ENCODE data around the gene CPTP.

The CPTP gene

GRCh38 chr1:1342061-1342562 lies 17.5 kb downstream of the CPTP start:
- Histone ChIP-seq H3K9me3 (ENCODE audit: severe bottlenecking) (no peaks in the 10 kb centered on the region), H3K27ac (no peak overlapping the region), H3K36me3 (peaks cover 43% of the 10 kb centered on the region), H3K4me3 (ENCODE audit: low read depth, low read length) (no peak overlapping the region), H3K27me3 (ENCODE audit: insufficient read depth, low read depth, severe bottlenecking) (no peaks in the 10 kb centered on the region)
- no peak for TF ChIP-seq CTCF (IDR thresholded peaks at IDR 0.05; ENCODE audit: low read depth, low read length)
- no peak for DNase-seq

- DNase-seq, result no peak
- TF ChIP-seq CTCF (IDR thresholded peaks at IDR 0.05; ENCODE audit: low read depth, low read length), result no peak
- no peaks in the 10 kb centered on the region for H3K27me3 ChIP-seq (ENCODE audit: insufficient read depth, low read depth, severe bottlenecking)
- H3K4me3 ChIP-seq (ENCODE audit: low read depth, low read length), result no peak overlapping the region
- no peak overlapping the region for H3K27ac ChIP-seq
- peaks cover 43% of the 10 kb centered on the region for H3K36me3 ChIP-seq
- H3K9me3 ChIP-seq (ENCODE audit: severe bottlenecking), result no peaks in the 10 kb centered on the region
Observed at GRCh38 chr1:1342584-1343115, 18.0 kb downstream of the CPTP start.

- Histone ChIP-seq H3K9me3 (ENCODE audit: severe bottlenecking) (no peaks in the 10 kb centered on the region), H3K27ac (peak overlapping the region; percentile 42; the same call in 1 of the 2 replicates), H3K36me3 (peaks cover 38% of the 10 kb centered on the region), H3K4me3 (ENCODE audit: low read depth, low read length) (no peak overlapping the region), H3K27me3 (ENCODE audit: insufficient read depth, low read depth, severe bottlenecking) (no peaks in the 10 kb centered on the region)
- TF ChIP-seq CTCF (IDR thresholded peaks at IDR 0.05; ENCODE audit: low read depth, low read length), result no peak
- no peak for DNase-seq
Observed at GRCh38 chr1:1343811-1344421, 19.3 kb downstream of the CPTP start.

GRCh38 chr1:1344655-1345361 lies 20.2 kb downstream of the CPTP start:
- Histone ChIP-seq H3K27me3 (ENCODE audit: insufficient read depth, low read depth, severe bottlenecking) (no peaks in the 10 kb centered on the region), H3K4me3 (ENCODE audit: low read depth, low read length) (no peak overlapping the region), H3K9me3 (ENCODE audit: severe bottlenecking) (no peaks in the 10 kb centered on the region), H3K36me3 (peaks cover 34% of the 10 kb centered on the region), H3K27ac (peak overlapping the region; percentile 42)
- peak; percentile 93 for TF ChIP-seq CTCF (IDR thresholded peaks at IDR 0.05; ENCODE audit: low read depth, low read length)
- DNase-seq, result peak; percentile 71

- no peak for DNase-seq
- H3K36me3 ChIP-seq, result peaks cover 29% of the 10 kb centered on the region
- no peaks in the 10 kb centered on the region for H3K9me3 ChIP-seq (ENCODE audit: severe bottlenecking)
- H3K27me3 ChIP-seq (ENCODE audit: insufficient read depth, low read depth, severe bottlenecking), result no peaks in the 10 kb centered on the region
- peak overlapping the region; percentile 42 for H3K27ac ChIP-seq
- no peak for TF ChIP-seq CTCF (IDR thresholded peaks at IDR 0.05; ENCODE audit: low read depth, low read length)
- no peak overlapping the region for H3K4me3 ChIP-seq (ENCODE audit: low read depth, low read length)
Observed at GRCh38 chr1:1345384-1345783, 20.8 kb downstream of the CPTP start.
